HepG2 (cell line): ENCODE results near the gene UNC119B. TPM values are rescaled to one million over a fixed set of nuclear protein-coding genes. Genes with fewer than 3 reads are reported as not detected.

Experiments
- ATAC-seq: fragments of 200-7000 bp; cut with Tn5 transposase; 3 replicates; pipeline ENCODE4 v1.9.1; 2020; ENCODE audit warnings: mild to moderate bottlenecking, moderate library complexity
- BruUV-seq: library from RNA; stranded (reverse); fragments of 400-500 nt; replicated peaks from 2 replicates; lab custom pipeline; 2021; lab: Mats Ljungman, UMichigan
- CTCF ChIA-PET: fragments of 300-600 bp; formaldehyde crosslinking; extraction: SDS; loops from one replicate; lab custom pipeline; 2021; ENCODE audit warnings: low total read pairs, inconsistent platforms, low intra/inter-chr PET ratio; lab: Yijun Ruan, JAX
- POLR2A ChIA-PET: fragments of 350-600 bp; sonication (Branson Sonifier 250); formaldehyde crosslinking; loops from one replicate; lab custom pipeline; 2020; ENCODE audit warnings: antibody characterized with exemption, inconsistent platforms; lab: Yijun Ruan, JAX
- DNase-seq: peaks from one replicate; pipeline ENCODE4 v3.0.0-alpha.2; 2015; ENCODE audit warnings: low spot score
- FAIRE-seq: peaks from 3 replicates; lab custom pipeline; 2011; peaks lifted over from hg19 to GRCh38; lab: Jason Lieb, UNC
- H2AFZ ChIP-seq: one replicate; pipeline ENCODE4 v1.6.1; 2011; ENCODE audit warnings: low read length, inconsistent platforms
- H3K27ac ChIP-seq: fragments of 300-600 bp; 3 replicates; pipeline ENCODE4 v1.8.0; 2011; ENCODE audit warnings: mixed run types, mild to moderate bottlenecking, mixed read lengths, low read length, inconsistent platforms; ENCODE audit not compliant: insufficient read depth; ENCODE audit errors: extremely low read length
- H3K27me3 ChIP-seq, 2 experiments: fragments of 200-600 bp in 1 of 2; 2 replicates in 1 of 2; 3 replicates in 1 of 2; pipeline versions ENCODE4 v1.6.0 to v1.8.0; 2011; ENCODE audit warnings: low read length in 2 of 2, mild to moderate bottlenecking in 2 of 2, moderate library complexity in 2 of 2, inconsistent platforms in 1 of 2; ENCODE audit not compliant: insufficient read depth in 2 of 2, control insufficient read depth in 1 of 2
- H3K36me3 ChIP-seq, 2 experiments: fragments of 200-600 bp in 1 of 2; replicated peaks in 1 of 2; 2 replicates in 1 of 2; 3 replicates in 1 of 2; pipeline versions ENCODE4 v1.5.1 to v1.8.0; 2011; ENCODE audit warnings: low read length in 2 of 2, inconsistent platforms in 1 of 2; ENCODE audit not compliant: insufficient read depth in 2 of 2, control insufficient read depth in 1 of 2
- H3K4me1 ChIP-seq: 2 replicates; pipeline ENCODE4 v1.5.1; 2012; ENCODE audit warnings: low read length, inconsistent platforms; ENCODE audit not compliant: insufficient read depth
- H3K4me2 ChIP-seq: 2 replicates; pipeline ENCODE4 v1.6.0; 2011; ENCODE audit warnings: low read depth, low read length, inconsistent platforms
- H3K4me3 ChIP-seq, 3 experiments: fragments of 200-600 bp in 1 of 3; sonication (generic), shearing (Covaris generic) in 1 of 3; replicated peaks in 1 of 3; 2 replicates each; pipeline ENCODE4 v1.5.1; 2011 to 2016; ENCODE audit warnings: low read length in 3 of 3, inconsistent platforms in 2 of 3, low read depth in 2 of 3, mild to moderate bottlenecking in 2 of 3, control low read depth in 1 of 3, mixed read lengths in 1 of 3; ENCODE audit not compliant: insufficient read depth in 1 of 3
- H3K79me2 ChIP-seq: one replicate; pipeline ENCODE4 v1.6.1; 2011; ENCODE audit warnings: low read length, inconsistent platforms; ENCODE audit not compliant: insufficient read depth
- H3K9ac ChIP-seq: 2 replicates; pipeline ENCODE4 v1.6.0; 2011; ENCODE audit warnings: mild to moderate bottlenecking, low read depth, low read length, inconsistent platforms; ENCODE audit not compliant: insufficient read depth
- H3K9me3 ChIP-seq: 2 replicates; pipeline ENCODE4 v1.5.1; 2012; ENCODE audit warnings: mild to moderate bottlenecking, low read length
- H4K20me1 ChIP-seq: 2 replicates; pipeline ENCODE4 v1.6.0; 2011; ENCODE audit warnings: inconsistent platforms, mild to moderate bottlenecking, low read length, moderate library complexity; ENCODE audit not compliant: insufficient read depth
- AKAP8 ChIP-seq: sonication (generic); formaldehyde crosslinking; IDR thresholded peaks from 2 replicates; pipeline ENCODE4 v1.5.1; 2020; ENCODE audit warnings: mild to moderate bottlenecking, missing genetic modification reagents
- HDAC1 ChIP-seq: sonication (generic); formaldehyde crosslinking; IDR thresholded peaks from 2 replicates; pipeline ENCODE4 v1.5.1; 2020; ENCODE audit warnings: mild to moderate bottlenecking, missing genetic modification reagents
- MXD4 ChIP-seq: IDR thresholded peaks from 2 replicates; pipeline ENCODE4 v1.6.1; 2016; ENCODE audit warnings: mild to moderate bottlenecking, missing biosample characterization, missing genetic modification reagents
- RORA ChIP-seq: sonication (generic); formaldehyde crosslinking; IDR thresholded peaks from 2 replicates; pipeline ENCODE4 v1.5.0; 2020; ENCODE audit warnings: mild to moderate bottlenecking, missing genetic modification reagents, moderate library complexity
- RXRB ChIP-seq: IDR thresholded peaks from 2 replicates; pipeline ENCODE4 v1.6.1; 2016; ENCODE audit warnings: borderline replicate concordance, missing genetic modification reagents, missing compliant biosample characterization
- ZMAT5 ChIP-seq: sonication (generic); formaldehyde crosslinking; IDR thresholded peaks from 2 replicates; pipeline ENCODE4 v1.5.0; 2020; ENCODE audit warnings: mild to moderate bottlenecking, low read depth, missing genetic modification reagents, borderline replicate concordance
- ZNF205 ChIP-seq: IDR thresholded peaks from 2 replicates; pipeline ENCODE4 v1.6.1; 2018; ENCODE audit warnings: missing biosample characterization, missing genetic modification reagents
- ZNF207 ChIP-seq: fragments of 450-650 bp; IDR thresholded peaks from 2 replicates; pipeline ENCODE4 v1.6.1; 2016; ENCODE audit warnings: antibody characterized with exemption, borderline replicate concordance
- ZNF431 ChIP-seq: sonication (generic); formaldehyde crosslinking; IDR thresholded peaks from 2 replicates; pipeline ENCODE4 v1.9.0; 2022; ENCODE audit warnings: missing genetic modification reagents, low read depth, mild to moderate bottlenecking, borderline replicate concordance
- in situ Hi-C: cut with HindIII; loops from 2 replicates; pipeline ENCODE4 v1.10.0; 2017; ENCODE audit warnings: low pct_unique_long_range_greater_than_20kb; ENCODE audit not compliant: extremely low pct_ligation_motif_present
- intact Hi-C: fragments of 100-400 bp; cut with micrococcal nuclease; formaldehyde crosslinking; loops from one replicate; pipeline ENCODE4 v1.10.0; 2022; ENCODE audit not compliant: unreplicated experiment
- polyA plus RNA-seq, 8 experiments: library from polyadenylated mRNA; depleted of rRNA in 3 of 8; stranded (reverse) in 7 of 8; unstranded in 1 of 8; fragments of >200 nt; fragmentation: Illumina TruSeq in 4 of 8; extraction: Trizol in 4 of 8; gene quantifications; 2 replicates each; pipeline versions ENCODE4 v1.2.1 to v1.2.3, GENCODE V29; 2011 to 2016; ENCODE audit warnings: low read depth in 4 of 8, missing spikeins in 1 of 8, mixed read lengths in 1 of 8; ENCODE audit not compliant: insufficient read depth in 1 of 8
- total RNA-seq, 5 experiments: library from RNA; depleted of rRNA; stranded (reverse); fragments of >200 nt; fragmentation: Illumina TruSeq; extraction: Trizol; gene quantifications; 2 replicates each; pipeline ENCODE4 v1.2.3, GENCODE V29; 2016; ENCODE audit warnings: low read depth in 1 of 5
- TF ChIP-seq, protein P1 (sequence below): sonication (generic); formaldehyde crosslinking; IDR thresholded peaks from 2 replicates; pipeline ENCODE4 v1.8.0; 2022; ENCODE audit warnings: missing genetic modification reagents, low read depth, mild to moderate bottlenecking, borderline replicate concordance
- TF ChIP-seq, protein P2 (sequence below): sonication (generic); formaldehyde crosslinking; IDR thresholded peaks from 2 replicates; pipeline ENCODE4 v1.4.0; 2020; ENCODE audit warnings: mild to moderate bottlenecking, missing genetic modification reagents
- TF ChIP-seq, protein P3 (sequence below): sonication (generic); formaldehyde crosslinking; IDR thresholded peaks from 2 replicates; pipeline ENCODE4 v1.4.0; 2020; ENCODE audit warnings: missing genetic modification reagents

Gene UNC119B
- total and polyA plus RNA-seq, 2 of the 13 experiments (the other 11 are each of a cell fraction or from before 2014, with no cell fraction given): 19.6 to 19.7 TPM

- ChIA-PET CTCF (no interaction called here), POLR2A (no interaction called here)
- Histone ChIP-seq H3K9me3 (peaks cover 7% of the 10 kb centered on the region; the same call in 1 of the 2 replicates), H3K4me1 (no peaks in the 10 kb centered on the region), H3K27me3 (no peaks in the 10 kb centered on the region), H3K36me3 (no peaks in the 10 kb centered on the region), H3K79me2 (no peaks in the 10 kb centered on the region), H3K9ac (no peak overlapping the region), H4K20me1 (no peaks in the 10 kb centered on the region), H3K4me3 (no peak overlapping the region), H2AFZ (no peak overlapping the region), H3K27ac (no peak overlapping the region), H3K4me2 (no peak overlapping the region)
- FAIRE-seq (no peak), ATAC-seq (no peak), DNase-seq (no peak)
- intact Hi-C loops (no loop called here), in situ Hi-C loops (no loop called here)
- BruUV-seq: no TSS peak
- TF ChIP-seq AKAP8 (CRISPR knock-in tag) (no peak), ZNF205 (CRISPR knock-in tag) (no peak), MXD4 (no peak), ZNF207 (no peak), RORA (CRISPR knock-in tag) (no peak), ZMAT5 (CRISPR knock-in tag) (no peak), RXRB (no peak), ZNF431 (CRISPR knock-in tag) (no peak), HDAC1 (no peak)
- TF ChIP-seq, protein P1, sequence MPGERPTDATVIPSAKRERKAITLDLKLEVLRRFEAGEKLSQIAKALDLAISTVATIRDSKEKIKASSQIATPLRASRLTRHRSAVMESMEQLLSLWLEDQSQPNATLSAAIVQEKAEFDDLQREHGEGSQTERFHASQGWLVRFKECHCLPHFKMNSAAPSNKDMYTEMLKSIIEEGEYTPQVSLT (CRISPR knock-in tag): no peak
- TF ChIP-seq, protein P2, sequence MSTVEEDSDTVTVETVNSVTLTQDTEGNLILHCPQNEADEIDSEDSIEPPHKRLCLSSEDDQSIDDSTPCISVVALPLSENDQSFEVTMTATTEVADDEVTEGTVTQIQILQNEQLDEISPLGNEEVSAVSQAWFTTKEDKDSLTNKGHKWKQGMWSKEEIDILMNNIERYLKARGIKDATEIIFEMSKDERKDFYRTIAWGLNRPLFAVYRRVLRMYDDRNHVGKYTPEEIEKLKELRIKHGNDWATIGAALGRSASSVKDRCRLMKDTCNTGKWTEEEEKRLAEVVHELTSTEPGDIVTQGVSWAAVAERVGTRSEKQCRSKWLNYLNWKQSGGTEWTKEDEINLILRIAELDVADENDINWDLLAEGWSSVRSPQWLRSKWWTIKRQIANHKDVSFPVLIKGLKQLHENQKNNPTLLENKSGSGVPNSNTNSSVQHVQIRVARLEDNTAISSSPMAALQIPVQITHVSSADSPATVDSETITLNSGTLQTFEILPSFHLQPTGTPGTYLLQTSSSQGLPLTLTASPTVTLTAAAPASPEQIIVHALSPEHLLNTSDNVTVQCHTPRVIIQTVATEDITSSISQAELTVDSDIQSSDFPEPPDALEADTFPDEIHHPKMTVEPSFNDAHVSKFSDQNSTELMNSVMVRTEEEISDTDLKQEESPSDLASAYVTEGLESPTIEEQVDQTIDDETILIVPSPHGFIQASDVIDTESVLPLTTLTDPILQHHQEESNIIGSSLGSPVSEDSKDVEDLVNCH (CRISPR knock-in tag): no peak
- TF ChIP-seq, protein P3, sequence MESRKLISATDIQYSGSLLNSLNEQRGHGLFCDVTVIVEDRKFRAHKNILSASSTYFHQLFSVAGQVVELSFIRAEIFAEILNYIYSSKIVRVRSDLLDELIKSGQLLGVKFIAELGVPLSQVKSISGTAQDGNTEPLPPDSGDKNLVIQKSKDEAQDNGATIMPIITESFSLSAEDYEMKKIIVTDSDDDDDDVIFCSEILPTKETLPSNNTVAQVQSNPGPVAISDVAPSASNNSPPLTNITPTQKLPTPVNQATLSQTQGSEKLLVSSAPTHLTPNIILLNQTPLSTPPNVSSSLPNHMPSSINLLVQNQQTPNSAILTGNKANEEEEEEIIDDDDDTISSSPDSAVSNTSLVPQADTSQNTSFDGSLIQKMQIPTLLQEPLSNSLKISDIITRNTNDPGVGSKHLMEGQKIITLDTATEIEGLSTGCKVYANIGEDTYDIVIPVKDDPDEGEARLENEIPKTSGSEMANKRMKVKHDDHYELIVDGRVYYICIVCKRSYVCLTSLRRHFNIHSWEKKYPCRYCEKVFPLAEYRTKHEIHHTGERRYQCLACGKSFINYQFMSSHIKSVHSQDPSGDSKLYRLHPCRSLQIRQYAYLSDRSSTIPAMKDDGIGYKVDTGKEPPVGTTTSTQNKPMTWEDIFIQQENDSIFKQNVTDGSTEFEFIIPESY (CRISPR knock-in tag): no peak
Measured at GRCh38 chr12:120755269-120755668, 45.0 kb downstream of the UNC119B start.
